Activated T-cell treated with anti-CD3 and anti-CD28 coated beads for 48 hours (primary cell): ENCODE measurements around the gene ATXN1.
"Not testable (repeated sequence)": the region's sequence is repeated elsewhere in the genome, so short reads cannot be mapped to it uniquely, and the experiment has no call there.

Experiments
- DNase-seq: peaks from one replicate; pipeline ENCODE4 v3.0.0-alpha.2; 2020; ENCODE audit warnings: low read depth

Gene ATXN1

DNA sequence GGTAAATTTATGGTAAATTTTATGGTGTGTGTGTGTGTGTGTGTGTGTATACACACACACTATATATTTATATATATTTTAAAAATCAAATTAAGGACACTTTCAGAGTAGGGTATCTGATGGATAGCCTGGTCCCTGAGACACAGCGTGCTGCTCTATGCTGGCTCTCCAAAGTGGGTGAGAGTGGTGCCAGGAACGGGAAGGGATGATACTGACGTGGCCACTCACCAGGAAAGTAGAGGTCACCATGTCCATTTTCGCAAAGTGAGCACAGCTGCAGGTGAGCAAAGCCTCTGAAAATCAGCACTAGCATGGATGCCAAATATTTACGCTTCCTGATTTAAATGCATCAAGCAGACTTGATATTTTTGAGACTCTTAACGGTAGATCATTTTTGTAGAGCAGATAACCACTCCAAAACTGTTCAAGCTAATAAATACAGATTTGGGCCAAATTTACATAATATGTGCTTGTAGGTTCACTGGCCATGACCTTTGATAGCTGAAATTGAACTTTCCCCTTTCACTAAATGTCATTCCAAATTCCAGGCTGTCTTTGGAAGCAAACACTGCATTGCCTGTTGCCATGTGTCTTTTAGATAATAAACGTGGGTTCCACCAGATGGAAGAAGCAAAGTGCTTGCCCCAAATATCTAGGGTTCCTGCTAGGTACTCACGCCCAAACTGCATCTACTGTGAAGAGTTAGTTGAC is 116.6 kb downstream of the ATXN1 start:
- DNase-seq, result no peak

DNA sequence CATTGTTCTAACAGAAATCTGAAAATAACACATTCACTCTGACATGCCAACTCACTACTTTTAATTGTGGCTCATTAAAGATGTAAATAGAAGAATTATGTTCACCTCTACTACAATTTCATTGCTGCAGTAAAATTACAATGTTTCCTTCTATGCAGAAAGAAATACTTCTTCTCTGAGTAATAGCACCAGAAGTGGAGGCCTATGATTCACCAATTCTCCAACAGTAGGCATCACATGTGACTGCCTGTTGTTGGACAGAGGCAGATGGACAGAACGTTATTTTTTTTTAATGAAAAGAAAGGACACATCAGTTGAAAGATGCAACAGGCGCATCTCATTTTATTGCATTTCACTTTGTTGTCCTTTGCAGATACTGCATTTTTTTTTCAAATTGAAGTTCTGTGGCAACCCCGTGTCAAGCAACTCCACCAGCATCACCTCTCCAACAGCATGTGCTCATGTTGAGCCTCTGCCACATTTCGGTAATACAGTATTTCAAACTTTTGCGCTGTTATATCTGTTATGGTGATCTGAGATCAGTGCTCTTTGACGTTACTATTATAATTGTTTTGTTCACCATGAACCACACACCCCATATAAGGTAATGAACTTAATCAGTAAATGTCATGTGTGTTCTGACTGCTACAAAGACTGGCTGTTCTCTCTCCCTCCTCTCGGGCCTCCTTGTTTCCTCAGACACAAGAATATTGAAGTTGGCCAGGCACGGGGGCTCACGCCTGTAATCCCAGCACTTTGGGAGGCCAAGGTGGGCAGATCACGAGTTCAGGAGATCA is 121.4 kb downstream of the ATXN1 start:
- DNase-seq, result no peak

DNA sequence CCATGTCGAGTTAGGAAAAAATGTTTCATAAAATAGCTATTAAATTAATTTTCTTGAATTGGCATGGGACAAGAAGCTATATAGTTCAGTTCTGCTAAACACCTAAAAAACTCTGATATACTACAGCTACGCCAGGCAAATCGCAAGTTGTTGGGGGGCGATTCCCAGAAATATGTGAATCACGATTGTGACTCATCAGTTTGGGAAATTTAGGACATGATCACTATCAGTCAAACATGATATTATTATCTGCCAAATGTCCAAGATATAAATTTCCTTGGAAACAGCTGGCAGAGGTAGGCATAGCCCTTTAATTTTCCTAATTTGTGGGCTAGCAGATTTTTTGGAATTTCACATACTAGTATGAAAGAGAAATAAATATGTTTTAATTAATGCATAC is 123.6 kb downstream of the ATXN1 start:
- DNase-seq, result no peak

DNA sequence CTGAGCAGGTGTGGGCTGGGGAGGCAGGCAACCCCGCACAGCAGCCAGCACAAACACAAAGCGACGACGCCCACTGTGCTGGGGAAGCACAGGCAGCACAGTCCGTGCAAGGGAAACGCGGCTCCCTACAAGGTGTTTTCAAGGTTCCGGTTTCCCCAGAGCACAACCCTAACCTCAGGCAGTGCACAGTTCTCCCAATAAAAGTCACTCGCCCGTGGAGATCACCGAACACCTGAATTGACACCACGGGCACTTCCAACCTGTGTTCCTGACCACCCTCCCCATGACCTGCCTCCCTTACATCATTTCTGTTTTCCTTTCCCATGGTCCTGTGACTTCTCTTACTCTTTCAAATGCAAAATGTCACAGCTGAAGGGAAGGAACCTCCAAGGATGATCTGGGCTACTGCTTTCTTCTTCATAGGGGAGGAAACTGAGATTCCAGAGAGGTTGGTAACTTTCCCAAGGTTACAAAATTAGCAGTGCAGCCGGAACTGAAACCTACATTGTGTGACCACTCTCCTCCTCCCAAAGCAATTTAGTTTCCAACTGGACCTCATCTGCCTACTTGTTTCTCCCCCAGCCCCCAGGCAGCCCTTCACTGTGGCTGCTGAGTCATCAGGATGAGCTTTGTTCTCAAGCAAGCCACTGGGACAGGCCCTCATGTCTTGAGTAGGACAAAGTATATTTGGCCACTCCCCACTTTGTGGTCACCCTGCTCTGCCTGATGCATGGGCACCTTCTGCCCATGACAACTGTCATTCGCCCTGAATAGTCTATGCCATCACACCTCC is 125.3 kb downstream of the ATXN1 start:
- no peak for DNase-seq

DNA sequence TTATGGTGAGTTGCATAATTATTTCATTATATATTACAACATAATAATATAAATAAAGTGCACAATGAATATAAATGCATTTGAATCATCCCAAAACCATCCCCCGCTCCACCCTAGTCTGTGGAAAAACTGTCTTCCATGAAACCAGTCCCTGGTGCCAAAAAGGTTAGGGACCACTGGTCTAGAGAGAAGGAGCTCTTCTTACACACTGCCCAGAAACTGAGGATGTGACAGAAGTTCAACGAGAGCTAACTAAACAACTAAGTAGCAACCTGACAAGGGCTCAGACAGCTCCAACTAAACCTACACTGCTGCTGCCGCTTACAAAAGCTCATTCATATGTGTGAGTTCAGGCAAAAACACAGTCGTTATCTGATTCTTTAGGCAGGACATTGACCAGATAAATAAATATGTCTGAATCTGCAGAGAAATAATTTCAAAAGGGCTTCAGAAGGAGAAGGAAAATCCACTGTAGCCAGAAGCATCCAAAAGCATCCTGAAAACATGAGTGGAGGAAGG is 125.9 kb downstream of the ATXN1 start:
- no peak for DNase-seq

DNA sequence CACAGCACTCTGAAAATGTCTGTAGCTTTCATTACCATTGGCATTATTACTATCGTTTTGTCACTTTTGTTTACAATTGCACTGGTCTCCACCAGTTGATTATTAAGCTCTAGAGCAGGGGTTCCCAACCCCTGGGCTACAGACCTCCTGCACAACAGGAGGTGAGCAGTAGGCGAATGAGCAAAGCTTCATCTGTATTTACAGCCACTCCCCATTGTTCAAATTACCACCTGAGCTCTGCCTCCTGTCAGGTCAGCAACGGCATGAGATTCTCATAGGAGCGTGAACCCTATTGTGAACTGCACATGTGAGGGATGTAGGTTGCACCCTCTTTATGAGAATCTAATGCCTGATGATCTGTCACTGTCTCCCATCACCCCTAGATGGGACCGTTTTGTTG is 126.4 kb downstream of the ATXN1 start:
- DNase-seq, result no peak

DNA sequence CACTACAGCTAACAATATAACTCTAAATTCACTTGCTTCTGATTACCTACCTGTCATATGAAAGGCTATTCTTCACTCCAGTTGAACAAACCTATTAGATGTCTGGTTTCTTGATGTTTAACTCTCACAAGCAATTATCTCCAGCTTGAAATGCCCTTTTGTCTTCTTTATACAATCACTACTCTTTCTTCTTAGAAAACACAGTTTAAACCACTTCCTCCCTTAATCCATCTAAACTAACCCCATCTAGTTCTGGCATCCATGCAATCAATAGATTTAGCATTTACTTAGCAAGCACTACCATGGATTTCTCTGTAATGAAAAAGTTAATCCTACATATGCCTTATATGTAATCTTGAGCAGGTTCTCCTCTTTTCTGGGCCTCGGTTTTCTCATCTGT is 127.3 kb downstream of the ATXN1 start:
- no peak for DNase-seq

DNA sequence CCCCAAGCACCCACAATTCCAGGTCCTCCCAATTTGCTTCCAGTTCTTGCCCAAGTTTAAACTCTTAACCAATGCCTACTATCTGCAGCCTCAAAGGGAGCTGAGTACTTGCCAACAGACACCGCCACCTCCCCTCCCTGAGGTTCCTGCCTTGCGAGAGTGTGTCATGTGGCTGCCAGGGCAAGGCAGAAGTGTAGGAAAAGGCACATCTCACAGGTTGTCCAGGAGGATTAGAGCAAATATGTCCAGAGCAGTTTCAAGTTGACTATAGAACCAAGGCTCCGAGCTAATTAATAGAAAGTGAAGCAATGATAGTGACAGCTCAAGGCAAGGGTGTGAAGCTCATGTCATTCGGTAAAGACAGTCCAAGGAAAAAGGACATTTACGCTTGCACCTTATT is 127.8 kb downstream of the ATXN1 start:
- no peak for DNase-seq

DNA sequence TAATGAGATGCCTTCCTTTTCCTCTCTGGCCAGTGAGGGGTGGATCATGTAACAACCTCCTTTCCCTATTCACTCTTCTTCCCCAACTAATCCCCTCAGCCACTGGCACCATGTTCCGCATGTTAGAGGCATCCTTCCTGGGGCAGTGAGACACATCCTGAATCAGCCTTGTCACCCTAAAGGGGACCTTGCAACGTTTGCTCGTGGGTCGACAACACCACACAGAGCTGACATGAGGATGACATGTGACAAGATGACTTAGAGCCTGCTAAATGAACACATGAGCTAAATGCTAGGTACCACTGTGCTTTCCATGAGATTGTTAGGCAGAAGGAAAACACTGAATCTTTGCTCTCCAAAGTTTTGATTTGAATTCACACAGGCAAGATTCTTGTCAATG is 129.2 kb downstream of the ATXN1 start:
- no peak for DNase-seq

DNA sequence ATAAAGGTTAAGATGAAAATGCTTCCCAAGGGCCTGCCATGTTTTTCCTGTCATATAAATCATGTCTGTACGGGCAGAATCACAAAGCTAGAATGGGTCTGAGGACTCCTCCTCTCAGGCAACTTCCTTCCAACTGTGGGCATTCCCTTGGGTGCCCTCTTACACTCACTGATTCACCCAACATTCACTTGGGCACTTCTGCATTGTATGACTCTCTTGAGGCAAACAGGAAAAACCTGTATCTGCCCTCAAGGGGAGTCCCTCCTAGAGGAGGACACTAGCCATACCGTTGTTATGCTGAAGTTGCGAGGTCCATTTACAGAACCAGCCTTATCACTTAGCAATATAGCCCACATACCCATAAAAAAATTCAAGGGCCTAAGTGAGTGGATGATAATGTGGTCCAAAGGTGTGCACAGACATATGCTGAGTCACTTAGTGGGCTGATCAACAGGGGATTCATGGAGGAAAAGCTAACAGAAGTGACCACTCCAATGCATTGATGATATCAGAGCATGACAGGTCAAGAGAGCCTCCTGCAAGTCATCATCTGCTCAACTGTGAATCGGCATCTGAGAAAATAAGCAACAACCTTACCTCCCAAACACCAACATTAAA is 131.1 kb downstream of the ATXN1 start:
- DNase-seq, result no peak

DNA sequence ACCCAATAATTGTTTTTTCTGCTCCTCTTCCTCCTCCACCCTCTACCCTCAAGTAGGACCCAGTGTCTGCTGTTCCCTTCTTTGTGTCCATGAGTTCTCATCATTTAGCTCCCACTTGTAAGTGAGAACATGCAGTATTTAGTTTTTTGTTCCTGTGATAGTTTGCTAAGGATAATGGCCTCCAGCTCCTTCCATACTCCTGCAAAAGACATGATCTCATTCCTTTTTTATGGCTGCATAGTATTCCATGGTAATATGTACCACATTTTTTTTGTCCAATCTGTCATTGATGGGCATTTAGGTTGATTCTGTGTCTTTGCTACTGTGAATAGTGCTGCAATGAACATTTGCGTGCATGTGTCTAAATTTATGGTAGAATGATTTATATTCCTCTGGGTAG is 132.7 kb downstream of the ATXN1 start:
- DNase-seq, result not testable (repeated sequence)

DNA sequence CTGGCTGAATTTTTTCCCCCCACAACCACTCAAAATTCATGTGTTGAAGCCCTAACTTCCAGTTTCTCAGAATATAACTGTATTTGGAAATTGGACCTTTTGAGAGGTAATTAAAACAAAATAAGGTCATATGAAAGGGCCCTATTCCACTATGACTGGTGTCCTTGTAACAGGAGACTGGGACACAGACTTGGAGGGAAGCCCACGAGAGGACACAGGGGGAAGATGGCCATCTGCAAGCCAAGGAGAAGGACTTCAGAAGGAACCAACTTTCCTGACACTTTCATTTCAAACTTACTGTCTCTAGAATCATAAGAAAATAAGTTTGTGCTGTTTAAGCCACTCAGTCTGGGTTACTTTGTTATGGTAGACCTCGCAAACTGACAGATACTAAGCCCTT is 134.6 kb downstream of the ATXN1 start:
- no peak for DNase-seq

DNA sequence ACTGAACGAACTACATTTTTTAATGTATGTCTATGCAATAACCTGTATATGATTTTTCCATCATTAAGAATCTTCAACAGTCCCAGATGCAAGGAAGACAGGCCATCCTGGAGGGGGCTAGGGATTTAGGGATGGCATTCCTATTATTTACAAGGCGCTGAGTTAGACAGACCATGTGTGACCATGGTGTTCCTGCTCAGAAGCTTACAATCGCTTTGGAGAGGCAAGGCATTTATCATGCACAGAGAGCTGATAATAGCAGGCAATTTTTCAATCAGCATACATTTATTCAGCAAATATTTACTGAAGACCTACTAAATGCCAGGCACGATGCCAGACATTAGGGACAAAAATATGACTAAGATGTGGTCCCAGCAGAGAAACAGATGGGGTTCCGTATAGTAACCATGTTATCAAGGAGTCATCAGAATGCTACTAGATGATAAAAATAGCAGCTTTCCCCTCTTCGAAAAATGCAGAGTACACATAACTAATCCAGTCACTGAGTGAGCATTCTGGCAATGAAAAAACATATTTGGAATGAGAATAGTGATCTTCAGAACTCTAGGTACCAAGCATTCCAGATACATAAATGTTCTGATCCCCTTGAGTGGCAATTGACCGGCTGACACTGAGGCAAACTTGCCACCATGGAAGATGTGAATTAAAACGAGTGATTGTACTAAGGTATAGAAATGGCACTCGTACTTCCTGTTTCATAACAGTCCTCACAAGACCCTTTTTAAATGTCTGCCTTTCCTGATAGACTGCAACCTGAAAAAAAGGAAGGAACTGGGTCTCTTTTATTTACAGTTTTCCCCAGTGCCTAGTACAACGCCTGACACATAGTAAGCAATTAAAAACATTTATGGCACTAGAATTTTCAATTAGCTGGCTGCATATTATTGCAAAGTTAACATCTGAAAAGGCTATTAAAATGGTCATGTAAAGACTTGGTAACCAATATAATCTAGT is 135.7 kb downstream of the ATXN1 start:
- DNase-seq, result no peak

DNA sequence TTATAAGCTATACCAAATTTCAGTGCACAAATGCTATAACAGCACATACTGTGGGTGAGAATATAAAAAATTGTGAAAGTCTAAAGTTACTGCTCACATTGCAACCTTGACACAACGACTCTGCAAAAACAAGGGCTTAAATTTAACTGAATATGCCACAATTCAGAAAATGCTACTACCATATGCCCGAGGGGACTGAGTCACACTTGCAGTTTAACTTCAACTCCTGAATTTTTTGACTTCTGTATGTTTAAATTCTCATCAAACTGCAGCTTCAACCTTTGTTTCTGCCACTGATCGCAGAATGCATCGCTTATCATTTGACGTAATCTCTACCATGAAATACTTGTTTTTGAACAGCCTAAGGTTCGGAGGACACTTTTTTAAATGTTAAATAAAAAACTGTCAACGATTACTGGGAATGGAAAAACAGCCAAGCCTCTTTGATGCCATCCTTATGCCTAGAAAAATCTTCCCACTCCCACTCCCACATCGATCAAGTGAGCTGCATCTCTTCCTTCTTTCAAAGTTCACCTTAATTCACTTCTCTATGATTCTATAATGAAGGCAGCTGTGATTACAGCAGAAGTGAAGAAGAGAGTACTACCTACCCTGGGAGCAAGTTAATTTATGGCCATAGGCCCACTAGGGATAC is 136.5 kb downstream of the ATXN1 start:
- DNase-seq, result no peak

DNA sequence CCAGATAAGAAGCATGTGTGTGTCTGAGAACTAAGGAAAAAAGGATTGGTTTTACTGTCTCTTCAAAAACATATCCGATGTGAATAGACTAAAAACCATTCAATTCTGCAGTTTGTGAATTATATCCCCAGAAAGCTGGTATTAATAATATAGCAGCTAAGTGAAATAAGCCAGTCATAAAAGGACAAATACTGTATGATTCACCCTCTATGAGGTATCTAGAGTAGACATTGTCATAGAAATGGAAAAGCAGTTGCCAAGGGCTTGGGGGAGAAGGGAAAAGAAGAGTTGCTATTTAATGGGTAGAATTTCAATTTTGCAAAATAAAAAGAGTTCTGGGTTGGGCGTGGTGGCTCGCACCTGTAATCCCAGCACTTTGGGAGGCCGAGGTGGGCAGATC is 137.5 kb downstream of the ATXN1 start:
- no peak for DNase-seq

DNA sequence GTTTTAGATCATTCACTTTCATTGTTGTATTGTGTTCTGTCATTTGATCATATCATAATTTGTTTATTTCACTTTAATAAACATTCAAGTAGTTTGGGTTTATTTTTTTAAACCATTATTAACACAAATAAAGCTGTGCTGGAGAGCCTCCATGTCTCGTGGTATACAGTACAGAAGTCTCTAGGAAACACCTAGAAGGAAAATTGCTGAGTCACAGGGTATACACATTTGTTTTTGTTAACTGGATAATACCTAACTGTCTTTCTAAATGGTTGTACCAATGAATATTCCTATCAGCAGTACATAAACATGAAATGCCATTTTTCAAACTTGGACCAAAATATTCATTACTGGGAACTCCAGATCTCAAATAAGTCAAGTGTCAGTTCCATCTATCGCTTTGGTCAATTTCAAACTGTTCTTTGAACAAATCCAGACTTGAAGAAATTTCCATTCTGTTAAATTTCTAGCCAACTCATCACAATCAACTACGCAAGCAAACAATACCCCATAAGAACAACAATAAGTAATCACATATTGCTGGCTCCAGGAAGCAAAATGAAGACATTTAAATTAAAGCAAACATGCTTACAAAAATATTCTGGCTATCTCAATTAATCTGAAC is 138.1 kb downstream of the ATXN1 start:
- DNase-seq, result no peak

DNA sequence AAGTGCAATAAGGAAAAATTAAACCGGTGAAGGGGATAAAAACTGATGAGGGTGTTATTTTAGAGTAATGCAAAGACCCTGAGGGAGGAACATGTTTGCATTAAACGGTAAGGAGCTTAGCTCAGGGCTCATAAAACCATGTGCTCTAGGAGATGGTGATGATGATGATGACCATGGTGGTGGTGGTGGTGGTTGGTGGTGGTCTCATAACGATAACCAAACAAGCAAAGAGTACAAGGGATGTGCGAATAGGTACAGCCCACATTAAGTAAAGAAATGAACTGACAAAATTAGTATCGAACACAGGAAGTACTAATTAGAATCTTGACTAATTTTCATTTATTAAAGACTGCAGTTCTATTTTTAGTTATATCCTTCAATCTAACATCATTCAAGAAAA is 139.1 kb downstream of the ATXN1 start:
- no peak for DNase-seq

DNA sequence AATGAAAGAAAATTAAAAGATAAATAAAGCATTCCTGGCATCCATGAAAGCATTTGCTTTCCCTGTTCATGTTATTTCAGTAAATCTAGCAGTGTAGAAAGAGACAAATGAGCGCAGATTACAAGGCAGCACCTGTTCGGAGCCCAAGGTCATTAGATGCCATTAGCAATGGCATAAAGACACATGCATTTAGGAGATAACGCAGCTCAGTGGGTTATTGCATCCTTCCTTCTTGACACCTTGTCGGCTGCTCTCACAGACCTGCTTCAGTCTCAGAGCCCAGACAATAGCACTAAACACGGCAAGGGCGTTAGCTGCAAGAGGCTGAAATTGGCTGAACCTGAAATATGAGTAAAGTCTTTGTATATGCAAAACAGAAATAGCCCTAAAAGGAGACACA is 140.3 kb downstream of the ATXN1 start:
- DNase-seq, result no peak

DNA sequence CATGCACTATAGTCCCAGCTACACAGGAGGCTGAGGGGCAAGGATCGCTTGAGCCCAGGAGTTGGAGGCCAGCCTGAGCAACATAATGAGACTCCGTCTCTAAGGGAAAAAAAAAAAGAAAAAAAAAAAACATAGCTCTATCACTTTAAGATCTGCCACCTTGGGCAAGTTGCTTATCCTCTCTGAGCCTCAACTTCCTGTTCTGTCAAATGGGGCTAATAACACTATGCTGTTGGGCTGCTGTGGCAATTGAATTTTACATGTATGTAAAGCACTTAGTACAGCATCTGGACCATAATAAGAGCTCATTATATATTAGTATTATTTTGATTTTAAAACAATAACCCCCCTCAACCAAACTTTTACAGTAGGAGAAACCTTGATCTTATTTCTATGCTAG is 141.5 kb downstream of the ATXN1 start:
- no peak for DNase-seq

DNA sequence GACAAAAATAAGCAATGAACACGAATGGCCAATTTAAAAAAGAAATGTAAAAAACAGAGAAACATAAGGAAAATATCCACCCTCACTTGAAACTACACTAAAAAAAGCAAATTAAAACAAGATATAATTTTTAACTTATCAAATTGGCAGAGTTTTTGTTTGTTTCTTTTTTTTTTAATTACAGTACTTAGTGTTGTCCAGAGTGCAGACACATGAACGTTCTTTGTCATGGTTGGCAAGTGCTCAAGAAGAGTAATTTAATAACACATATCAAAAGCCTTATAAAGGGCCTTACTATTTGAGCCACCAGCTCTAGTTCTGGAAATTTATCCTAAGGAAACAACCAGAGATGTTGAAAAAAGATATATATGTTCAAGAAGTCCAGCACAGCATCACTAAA is 142.3 kb downstream of the ATXN1 start:
- DNase-seq, result no peak
